Measurements from ENCODE around the gene IGF2BP2. TPM values are rescaled to one million over a fixed set of nuclear protein-coding genes. Genes with fewer than 3 reads are reported as not detected.

Gene IGF2BP2
- total and polyA plus RNA-seq, 4 donors = 7.8 to 92.6 (median 11.8) TPM

DNA sequence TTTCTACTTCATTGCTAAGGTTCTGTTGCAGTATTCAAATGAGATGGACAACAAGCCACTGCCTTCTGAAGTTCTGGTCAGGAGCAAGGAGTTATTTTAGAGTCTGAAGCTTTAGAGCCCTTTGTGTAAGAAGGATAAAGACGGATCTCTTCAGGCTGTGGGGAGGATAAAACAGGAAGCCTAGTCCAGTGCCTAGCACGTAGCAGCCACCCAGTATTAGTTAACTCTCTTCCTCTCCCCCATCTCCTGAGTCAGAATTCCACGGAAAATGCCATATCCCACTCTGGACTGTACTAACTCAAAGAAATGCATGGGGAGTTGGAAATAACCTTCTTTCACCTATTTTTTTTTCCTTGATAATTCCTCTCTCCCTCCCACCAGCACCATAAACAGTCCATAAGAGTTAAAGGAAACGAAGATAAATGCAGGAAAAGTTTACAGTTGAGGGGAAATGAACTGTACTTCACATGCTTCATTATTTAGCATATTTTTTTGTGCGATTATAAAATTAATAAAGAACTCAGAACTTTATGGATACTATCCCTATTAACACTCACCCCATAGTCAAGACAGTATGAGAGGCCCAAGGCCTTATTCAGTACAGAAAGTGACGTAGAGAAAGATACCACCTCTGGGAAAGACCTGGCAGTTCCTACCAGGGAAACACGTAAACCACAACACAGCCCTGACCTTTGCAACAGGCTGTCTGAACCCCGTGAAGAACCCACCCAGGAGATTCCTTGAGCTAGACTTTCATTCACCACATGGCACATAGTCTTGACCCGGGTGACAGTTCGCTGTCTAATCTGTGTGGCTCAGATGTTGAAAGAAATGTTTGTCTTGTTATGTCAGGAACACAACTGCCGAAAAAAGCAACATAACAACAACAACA is 9.2 kb downstream of the IGF2BP2 start:
- Histone ChIP-seq H3K9ac (ENCODE audit: insufficient read depth in 1 of 2, low read length in 2 of 2) (peak overlapping the region in 1 of 2 donors; percentile 28), H3K27ac (ENCODE audit: low read depth in 1 of 2, low read length in 1 of 2) (peak overlapping the region in 1 of 2 donors; percentile 47), H3K27me3 (ENCODE audit: control insufficient read depth in 3 of 3, insufficient read depth in 3 of 3, low read length in 2 of 3) (no peaks in the 10 kb centered on the region), H3K4me1 (ENCODE audit: control insufficient read depth in 5 of 5, insufficient read depth in 5 of 5, low read length in 5 of 5) (peaks cover 6 to 57% (median 17%) of the 10 kb centered on the region in 5 donors), H3K4me3 (no peak overlapping the region), H3K9me3 (ENCODE audit: control insufficient read depth in 4 of 4, insufficient read depth in 3 of 4, low read length in 3 of 4) (no peaks in the 10 kb centered on the region), H3K36me3 (ENCODE audit: control insufficient read depth in 4 of 4, insufficient read depth in 4 of 4, low read length in 4 of 4) (no peaks in the 10 kb centered on the region)
- no peak for ATAC-seq (ENCODE audit: insufficient read depth, low FRiP score)
- TF ChIP-seq, protein P1, sequence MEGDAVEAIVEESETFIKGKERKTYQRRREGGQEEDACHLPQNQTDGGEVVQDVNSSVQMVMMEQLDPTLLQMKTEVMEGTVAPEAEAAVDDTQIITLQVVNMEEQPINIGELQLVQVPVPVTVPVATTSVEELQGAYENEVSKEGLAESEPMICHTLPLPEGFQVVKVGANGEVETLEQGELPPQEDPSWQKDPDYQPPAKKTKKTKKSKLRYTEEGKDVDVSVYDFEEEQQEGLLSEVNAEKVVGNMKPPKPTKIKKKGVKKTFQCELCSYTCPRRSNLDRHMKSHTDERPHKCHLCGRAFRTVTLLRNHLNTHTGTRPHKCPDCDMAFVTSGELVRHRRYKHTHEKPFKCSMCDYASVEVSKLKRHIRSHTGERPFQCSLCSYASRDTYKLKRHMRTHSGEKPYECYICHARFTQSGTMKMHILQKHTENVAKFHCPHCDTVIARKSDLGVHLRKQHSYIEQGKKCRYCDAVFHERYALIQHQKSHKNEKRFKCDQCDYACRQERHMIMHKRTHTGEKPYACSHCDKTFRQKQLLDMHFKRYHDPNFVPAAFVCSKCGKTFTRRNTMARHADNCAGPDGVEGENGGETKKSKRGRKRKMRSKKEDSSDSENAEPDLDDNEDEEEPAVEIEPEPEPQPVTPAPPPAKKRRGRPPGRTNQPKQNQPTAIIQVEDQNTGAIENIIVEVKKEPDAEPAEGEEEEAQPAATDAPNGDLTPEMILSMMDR (IDR thresholded peaks at IDR 0.05; ENCODE audit: control extremely low read depth, extremely low read depth) = no peak
- peak in 2 of 3 donors; percentile 30 to 42 for DNase-seq
- 32 to 51% methylated on average over 11 of the region's 11 CpGs for WGBS, 2 donors

DNA sequence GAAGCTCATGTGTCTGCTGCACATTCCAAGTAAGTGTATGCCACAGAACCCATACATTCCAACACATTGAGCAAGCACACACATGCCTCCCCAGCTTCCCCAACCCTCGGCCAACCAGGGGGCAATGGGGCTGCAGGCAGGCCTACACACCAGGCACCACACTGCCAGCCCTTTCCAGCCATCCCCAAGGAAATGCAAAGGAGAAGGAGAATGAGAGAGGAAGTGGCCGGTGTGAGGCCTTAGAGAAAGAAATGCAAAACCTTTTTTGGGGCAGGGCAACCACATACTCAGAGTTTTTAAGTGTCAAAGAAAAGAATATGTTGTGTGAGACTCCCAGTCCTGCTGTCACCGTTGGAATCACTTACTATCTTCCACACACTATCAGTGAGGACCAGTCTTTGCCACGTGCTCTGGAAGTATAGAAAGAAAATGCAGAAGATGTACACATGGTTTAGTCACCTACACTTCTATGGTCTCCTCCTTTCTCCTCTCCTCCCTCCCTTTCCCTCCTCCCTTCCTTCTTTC is 11.1 kb downstream of the IGF2BP2 start:
- DNase-seq = peak; percentile 49 to 58 (median 54)
- peaks cover 6 to 45% (median 12%) of the 10 kb centered on the region in 5 donors for H3K4me1 ChIP-seq (ENCODE audit: control insufficient read depth in 5 of 5, insufficient read depth in 5 of 5, low read length in 5 of 5)
- H3K9me3 ChIP-seq (ENCODE audit: control insufficient read depth in 4 of 4, insufficient read depth in 3 of 4, low read length in 3 of 4) = no peaks in the 10 kb centered on the region
- no peaks in the 10 kb centered on the region for H3K27me3 ChIP-seq (ENCODE audit: control insufficient read depth in 3 of 3, insufficient read depth in 3 of 3, low read length in 2 of 3)
- H3K9ac ChIP-seq (ENCODE audit: insufficient read depth in 1 of 2, low read length in 2 of 2) = no peak overlapping the region
- H3K4me3 ChIP-seq = no peak overlapping the region
- no peak overlapping the region for H3K27ac ChIP-seq (ENCODE audit: low read depth in 1 of 2, low read length in 1 of 2)
- ATAC-seq (ENCODE audit: insufficient read depth, low FRiP score) = no peak
- TF ChIP-seq, protein P1 (IDR thresholded peaks at IDR 0.05; ENCODE audit: control extremely low read depth, extremely low read depth) = no peak
- 27 to 48% methylated on average over 4 of the region's 4 CpGs for WGBS, 2 donors
- H3K36me3 ChIP-seq (ENCODE audit: control insufficient read depth in 4 of 4, insufficient read depth in 4 of 4, low read length in 4 of 4) = no peaks in the 10 kb centered on the region

DNA sequence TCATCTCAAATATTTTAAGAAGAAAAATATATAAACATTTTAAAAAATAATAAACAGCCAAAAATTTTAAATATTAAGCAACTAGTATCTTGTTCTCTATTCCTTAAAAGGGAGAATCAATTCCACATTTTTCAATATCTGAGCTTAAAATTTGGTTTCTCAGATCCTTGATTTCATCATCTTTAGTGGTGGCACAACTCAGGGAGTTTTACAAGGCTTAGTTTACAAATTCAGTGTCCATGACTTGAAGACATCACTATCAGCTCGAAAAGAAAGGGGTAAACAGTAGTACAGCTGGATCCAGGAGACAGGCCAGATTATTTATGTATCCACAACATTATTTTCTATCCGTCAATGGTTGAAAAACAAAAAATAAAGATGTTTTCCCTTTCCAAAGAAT is 11.6 kb downstream of the IGF2BP2 start:
- Histone ChIP-seq H3K4me3 (no peak overlapping the region), H3K27ac (ENCODE audit: low read depth in 1 of 2, low read length in 1 of 2) (no peak overlapping the region), H3K9ac (ENCODE audit: insufficient read depth in 1 of 2, low read length in 2 of 2) (no peak overlapping the region), H3K4me1 (ENCODE audit: control insufficient read depth in 5 of 5, insufficient read depth in 5 of 5, low read length in 5 of 5) (peaks cover 6 to 41% (median 12%) of the 10 kb centered on the region in 5 donors), H3K27me3 (ENCODE audit: control insufficient read depth in 3 of 3, insufficient read depth in 3 of 3, low read length in 2 of 3) (no peaks in the 10 kb centered on the region), H3K36me3 (ENCODE audit: control insufficient read depth in 4 of 4, insufficient read depth in 4 of 4, low read length in 4 of 4) (no peaks in the 10 kb centered on the region), H3K9me3 (ENCODE audit: control insufficient read depth in 4 of 4, insufficient read depth in 3 of 4, low read length in 3 of 4) (no peaks in the 10 kb centered on the region)
- 72 to 74% methylated on average over 2 of the region's 2 CpGs for WGBS, 2 donors
- TF ChIP-seq, protein P1 (IDR thresholded peaks at IDR 0.05; ENCODE audit: control extremely low read depth, extremely low read depth) = no peak
- ATAC-seq (ENCODE audit: insufficient read depth, low FRiP score) (no peak), DNase-seq (peak in 2 of 3 donors; percentile 42 to 44)
